Panc1 (cell line): ENCODE data around the gene DECR2. TPM values are rescaled to one million over a fixed set of nuclear protein-coding genes. Genes with fewer than 3 reads are reported as not detected.
"Not testable (repeated sequence)": the region's sequence is repeated elsewhere in the genome, so short reads cannot be mapped to it uniquely, and the experiment has no call there.

Experiments
- ATAC-seq: fragments of 200-7000 bp; cut with Tn5 transposase; 2 replicates; pipeline ENCODE4 v1.9.1; 2020; ENCODE audit warnings: mild to moderate bottlenecking, moderate library complexity
- BruUV-seq: library from RNA; stranded (reverse); fragments of 400-500 nt; replicated peaks from 2 replicates; lab custom pipeline; 2021; lab: Mats Ljungman, UMichigan
- CTCF ChIA-PET: fragments of 300-600 bp; sonication (Branson Sonifier 250); formaldehyde crosslinking; loops from one replicate; lab custom pipeline; 2022; ENCODE audit warnings: antibody characterized with exemption; lab: Charles Lee
- POLR2A ChIA-PET: fragments of 300-600 bp; sonication (Branson Sonifier 250); formaldehyde crosslinking; loops from one replicate; lab custom pipeline; 2022; ENCODE audit warnings: antibody characterized with exemption; lab: Charles Lee
- DNase-seq: peaks from one replicate; pipeline ENCODE4 v3.0.0-alpha.2; 2010; ENCODE audit warnings: low read depth, low spot score
- H3K27ac ChIP-seq: 2 replicates; pipeline ENCODE4 v1.5.1; 2011; ENCODE audit warnings: mild to moderate bottlenecking, low read length, inconsistent platforms
- H3K27me3 ChIP-seq: fragments of 200-500 bp; sonication (Bioruptor generic); 2 replicates; pipeline ENCODE4 v1.6.0; 2014; ENCODE audit warnings: low read length, inconsistent platforms; ENCODE audit not compliant: control insufficient read depth, insufficient read depth
- H3K36me3 ChIP-seq: fragments of 200-500 bp; sonication (Bioruptor generic); 2 replicates; pipeline ENCODE4 v1.5.1; 2014; ENCODE audit warnings: inconsistent platforms, mild to moderate bottlenecking, low read length, moderate library complexity; ENCODE audit not compliant: control insufficient read depth, insufficient read depth
- H3K4me1 ChIP-seq: 2 replicates; pipeline ENCODE4 v1.5.1; 2011; ENCODE audit warnings: inconsistent platforms, mild to moderate bottlenecking, low read length, moderate library complexity; ENCODE audit not compliant: control insufficient read depth, insufficient read depth
- H3K4me3 ChIP-seq, 2 experiments: 2 replicates each; pipeline ENCODE4 v1.5.1; 2011 to 2012; ENCODE audit warnings: low read depth in 2 of 2, low read length in 2 of 2, mild to moderate bottlenecking in 2 of 2, inconsistent platforms in 1 of 2, moderate library complexity in 1 of 2
- H3K9me3 ChIP-seq: fragments of 200-500 bp; sonication (Bioruptor generic); 2 replicates; pipeline ENCODE4 v1.5.1; 2014; ENCODE audit warnings: low read depth, mild to moderate bottlenecking, inconsistent platforms, low read length, moderate library complexity; ENCODE audit not compliant: control insufficient read depth, insufficient read depth
- POLR2AphosphoS5 ChIP-seq: IDR thresholded peaks from 2 replicates; pipeline ENCODE4 v1.6.1; 2012; ENCODE audit warnings: mild to moderate bottlenecking, low read depth, low read length, moderate library complexity
- SIN3A ChIP-seq: IDR thresholded peaks from 2 replicates; pipeline ENCODE4 v1.6.1; 2012; ENCODE audit warnings: low read depth, mild to moderate bottlenecking, low read length, moderate library complexity, borderline replicate concordance; ENCODE audit not compliant: insufficient read depth
- TCF7L2 ChIP-seq: IDR thresholded peaks from 2 replicates; pipeline ENCODE4 v1.6.1; 2011; ENCODE audit warnings: mild to moderate bottlenecking, low read depth, low read length, inconsistent platforms
- in situ Hi-C: cut with HindIII; loops from 2 replicates; pipeline ENCODE4 v1.10.0; 2016; ENCODE audit warnings: low sequenced_read_pairs, low pct_unique_long_range_greater_than_20kb
- intact Hi-C: fragments of 100-400 bp; cut with micrococcal nuclease; formaldehyde crosslinking; loops from one replicate; pipeline ENCODE4 v1.10.0; 2022; ENCODE audit not compliant: unreplicated experiment
- total RNA-seq: library from RNA; stranded (reverse); gene quantifications from one replicate; pipeline ENCODE4 v1.2.1, GENCODE V29; 2021; ENCODE audit not compliant: unreplicated experiment
- TF ChIP-seq, protein P1 (sequence below), 2 experiments: IDR thresholded peaks; 2 replicates each; pipeline ENCODE4 v1.6.1; 2011 to 2012; ENCODE audit warnings: low read depth in 2 of 2, control low read depth in 1 of 2, low read length in 1 of 2, mild to moderate bottlenecking in 1 of 2, moderate library complexity in 1 of 2; ENCODE audit not compliant: insufficient read depth in 1 of 2
- TF ChIP-seq, protein P2 (sequence below): fragments of 450-650 bp; IDR thresholded peaks from 2 replicates; pipeline ENCODE4 v1.5.1; 2017; ENCODE audit warnings: mild to moderate bottlenecking

Gene DECR2
- total RNA-seq, 1 experiment from 2014 or later, result 92.7 TPM

DNA sequence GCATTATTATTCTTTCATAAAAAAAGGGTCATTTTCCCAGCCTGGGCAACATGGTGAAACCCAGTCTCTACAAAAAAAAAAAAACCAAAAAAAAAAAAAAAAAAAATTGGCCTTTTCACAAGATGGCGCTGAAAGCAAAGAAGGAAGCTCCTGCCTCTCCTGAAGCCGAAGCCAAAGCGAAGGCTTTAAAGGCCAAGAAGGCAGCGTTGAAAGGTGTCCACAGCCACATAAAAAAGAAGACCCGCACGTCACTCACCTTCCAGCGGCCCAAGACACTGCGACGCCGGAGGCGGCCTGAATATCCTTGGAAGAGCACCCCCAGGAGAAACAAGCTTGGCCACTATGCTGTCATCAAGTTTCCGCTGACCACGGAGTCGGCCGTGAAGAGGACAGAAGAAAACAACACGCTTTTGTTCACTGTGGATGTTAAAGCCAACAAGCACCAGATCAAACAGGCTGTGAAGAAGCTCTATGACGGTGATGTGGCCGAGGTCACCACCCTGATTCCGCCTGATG lies 15.0 kb upstream of the DECR2 start:
- DNase-seq (no peak), ATAC-seq (no peak)
- Histone ChIP-seq H3K27ac (peak overlapping the region; percentile 80), H3K36me3 (no peaks in the 10 kb centered on the region), H3K4me1 (peaks cover 43% of the 10 kb centered on the region), H3K9me3 (no peaks in the 10 kb centered on the region), H3K27me3 (no peaks in the 10 kb centered on the region), H3K4me3 (no peak overlapping the region)
- no TSS peak for BruUV-seq
- CTCF ChIA-PET, result interaction anchor here (0.6 to 0.7 kb wide), 3 partner anchors 10 to 102 kb away, joined by 9 to 13 read pairs (median 9); no protein-coding TSS in a partner anchor
- POLR2A ChIA-PET, result interaction anchor here (0.7 to 0.9 kb wide), 3 partner anchors 30 to 213 kb away, joined by 3 to 8 read pairs (median 4); no protein-coding TSS in a partner anchor
- intact Hi-C loops (loop anchor here (5.0 kb wide), 1 partner anchor 121 kb away; no protein-coding TSS in a partner anchor), in situ Hi-C loops (no loop called here)
- TF ChIP-seq TCF7L2 (no peak), SIN3A (no peak), POLR2AphosphoS5 (no peak)
- TF ChIP-seq, protein P1, sequence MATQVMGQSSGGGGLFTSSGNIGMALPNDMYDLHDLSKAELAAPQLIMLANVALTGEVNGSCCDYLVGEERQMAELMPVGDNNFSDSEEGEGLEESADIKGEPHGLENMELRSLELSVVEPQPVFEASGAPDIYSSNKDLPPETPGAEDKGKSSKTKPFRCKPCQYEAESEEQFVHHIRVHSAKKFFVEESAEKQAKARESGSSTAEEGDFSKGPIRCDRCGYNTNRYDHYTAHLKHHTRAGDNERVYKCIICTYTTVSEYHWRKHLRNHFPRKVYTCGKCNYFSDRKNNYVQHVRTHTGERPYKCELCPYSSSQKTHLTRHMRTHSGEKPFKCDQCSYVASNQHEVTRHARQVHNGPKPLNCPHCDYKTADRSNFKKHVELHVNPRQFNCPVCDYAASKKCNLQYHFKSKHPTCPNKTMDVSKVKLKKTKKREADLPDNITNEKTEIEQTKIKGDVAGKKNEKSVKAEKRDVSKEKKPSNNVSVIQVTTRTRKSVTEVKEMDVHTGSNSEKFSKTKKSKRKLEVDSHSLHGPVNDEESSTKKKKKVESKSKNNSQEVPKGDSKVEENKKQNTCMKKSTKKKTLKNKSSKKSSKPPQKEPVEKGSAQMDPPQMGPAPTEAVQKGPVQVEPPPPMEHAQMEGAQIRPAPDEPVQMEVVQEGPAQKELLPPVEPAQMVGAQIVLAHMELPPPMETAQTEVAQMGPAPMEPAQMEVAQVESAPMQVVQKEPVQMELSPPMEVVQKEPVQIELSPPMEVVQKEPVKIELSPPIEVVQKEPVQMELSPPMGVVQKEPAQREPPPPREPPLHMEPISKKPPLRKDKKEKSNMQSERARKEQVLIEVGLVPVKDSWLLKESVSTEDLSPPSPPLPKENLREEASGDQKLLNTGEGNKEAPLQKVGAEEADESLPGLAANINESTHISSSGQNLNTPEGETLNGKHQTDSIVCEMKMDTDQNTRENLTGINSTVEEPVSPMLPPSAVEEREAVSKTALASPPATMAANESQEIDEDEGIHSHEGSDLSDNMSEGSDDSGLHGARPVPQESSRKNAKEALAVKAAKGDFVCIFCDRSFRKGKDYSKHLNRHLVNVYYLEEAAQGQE (IDR thresholded peaks at IDR 0.05; ENCODE audit: insufficient read depth in 1 of 2, low read depth in 2 of 2, low read length in 1 of 2), result no peak
- TF ChIP-seq, protein P2, sequence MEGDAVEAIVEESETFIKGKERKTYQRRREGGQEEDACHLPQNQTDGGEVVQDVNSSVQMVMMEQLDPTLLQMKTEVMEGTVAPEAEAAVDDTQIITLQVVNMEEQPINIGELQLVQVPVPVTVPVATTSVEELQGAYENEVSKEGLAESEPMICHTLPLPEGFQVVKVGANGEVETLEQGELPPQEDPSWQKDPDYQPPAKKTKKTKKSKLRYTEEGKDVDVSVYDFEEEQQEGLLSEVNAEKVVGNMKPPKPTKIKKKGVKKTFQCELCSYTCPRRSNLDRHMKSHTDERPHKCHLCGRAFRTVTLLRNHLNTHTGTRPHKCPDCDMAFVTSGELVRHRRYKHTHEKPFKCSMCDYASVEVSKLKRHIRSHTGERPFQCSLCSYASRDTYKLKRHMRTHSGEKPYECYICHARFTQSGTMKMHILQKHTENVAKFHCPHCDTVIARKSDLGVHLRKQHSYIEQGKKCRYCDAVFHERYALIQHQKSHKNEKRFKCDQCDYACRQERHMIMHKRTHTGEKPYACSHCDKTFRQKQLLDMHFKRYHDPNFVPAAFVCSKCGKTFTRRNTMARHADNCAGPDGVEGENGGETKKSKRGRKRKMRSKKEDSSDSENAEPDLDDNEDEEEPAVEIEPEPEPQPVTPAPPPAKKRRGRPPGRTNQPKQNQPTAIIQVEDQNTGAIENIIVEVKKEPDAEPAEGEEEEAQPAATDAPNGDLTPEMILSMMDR, result peak; percentile 29; the same call in 1 of the 2 replicates

DNA sequence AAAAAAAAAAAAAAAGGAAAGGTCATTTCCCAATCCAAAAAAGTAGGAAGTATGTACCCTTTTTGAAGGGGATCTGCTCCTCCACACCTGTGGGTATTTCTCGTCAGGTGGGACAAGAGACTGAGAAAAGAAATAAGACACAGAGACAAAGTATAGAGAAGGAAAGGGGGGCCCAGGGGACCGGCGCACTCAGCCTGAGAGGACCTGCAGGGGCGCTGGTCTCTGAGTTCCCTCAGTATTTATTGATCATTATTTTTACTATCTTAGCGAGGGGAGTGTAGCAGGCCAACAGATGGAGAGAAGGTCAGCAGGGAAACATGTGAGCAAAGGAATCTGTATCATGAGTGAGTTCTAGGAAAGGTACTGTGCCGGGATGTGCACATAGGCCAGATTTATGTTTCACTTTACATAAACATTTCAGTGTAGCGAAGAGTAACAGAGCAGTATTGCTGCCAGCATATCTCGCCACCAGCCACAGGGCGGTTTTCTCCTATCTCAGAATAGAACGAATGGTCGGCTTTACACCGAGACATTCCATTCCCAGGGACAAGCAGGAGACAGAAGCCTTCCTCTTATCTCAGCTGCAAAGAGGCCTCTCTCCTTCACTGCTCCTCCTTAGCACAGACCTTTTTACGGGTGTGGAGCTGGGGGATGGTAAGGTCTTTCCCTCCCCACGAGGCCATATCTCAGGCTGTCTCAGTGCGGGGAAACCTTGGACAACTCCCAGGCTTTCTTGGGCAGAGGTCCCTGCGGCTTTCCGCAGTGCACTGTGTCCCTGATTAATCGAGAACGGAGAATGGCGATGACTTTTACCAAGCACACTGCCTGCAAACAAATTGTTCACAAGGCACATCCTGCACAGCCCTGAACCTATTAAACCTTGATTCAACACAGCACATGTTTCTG lies 13.7 kb upstream of the DECR2 start:
- intact Hi-C loops, result loop anchor here (5.0 kb wide), 1 partner anchor 119 kb away; no protein-coding TSS in a partner anchor
- in situ Hi-C loops, H3K36me3 ChIP-seq, H3K27me3 ChIP-seq, POLR2A ChIA-PET, BruUV-seq, ATAC-seq, H3K9me3 ChIP-seq, DNase-seq, CTCF ChIA-PET: not testable (repeated sequence)
- Histone ChIP-seq H3K4me3 (peak overlapping the region in 1 of 2 experiments; percentile 31; a peak in 2 of 4 replicates), H3K27ac (peak overlapping the region; percentile 77), H3K4me1 (peaks cover 39% of the 10 kb centered on the region)
- TF ChIP-seq, protein P2, result peak; percentile 50
